T-helper 1 cell (primary cell): ENCODE data around the gene ROR2.
"Not testable (repeated sequence)": the region's sequence is repeated elsewhere in the genome, so short reads cannot be mapped to it uniquely, and the experiment has no call there.

ENCODE experiments used
- DNase-seq, 5 donors: peaks; one replicate each; pipeline ENCODE4 v3.0.0-alpha.2; 2012 to 2020

ROR2 gene

GRCh38 chr9:91663858-91664257 lies 286.2 kb downstream of the ROR2 start:
- DNase-seq, result no peak

GRCh38 chr9:91661451-91661850 lies 288.6 kb downstream of the ROR2 start:
- DNase-seq, result no peak

DNA sequence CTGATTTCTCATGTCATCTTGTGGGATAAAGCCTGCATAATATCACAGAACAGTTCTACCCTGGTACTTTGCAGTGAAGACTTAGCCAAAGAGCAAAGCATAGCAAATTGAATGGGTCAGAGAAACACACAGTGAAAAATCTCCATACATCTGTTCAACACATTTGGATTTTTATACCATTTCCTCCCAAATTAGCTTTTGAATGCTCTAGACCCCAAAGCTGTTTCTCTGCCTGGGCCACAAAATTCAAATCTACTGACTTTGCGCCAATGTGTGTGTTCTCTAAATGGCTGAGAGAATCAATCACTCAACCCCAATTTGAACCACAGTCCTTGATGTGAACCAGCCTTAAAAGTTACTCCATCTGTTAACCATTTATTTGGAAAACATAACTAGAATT lies 289.5 kb downstream of the ROR2 start:
- DNase-seq, result no peak

- DNase-seq, result no peak
Measured at GRCh38 chr9:91659529-91660495, 290.2 kb downstream of the ROR2 start.

DNA sequence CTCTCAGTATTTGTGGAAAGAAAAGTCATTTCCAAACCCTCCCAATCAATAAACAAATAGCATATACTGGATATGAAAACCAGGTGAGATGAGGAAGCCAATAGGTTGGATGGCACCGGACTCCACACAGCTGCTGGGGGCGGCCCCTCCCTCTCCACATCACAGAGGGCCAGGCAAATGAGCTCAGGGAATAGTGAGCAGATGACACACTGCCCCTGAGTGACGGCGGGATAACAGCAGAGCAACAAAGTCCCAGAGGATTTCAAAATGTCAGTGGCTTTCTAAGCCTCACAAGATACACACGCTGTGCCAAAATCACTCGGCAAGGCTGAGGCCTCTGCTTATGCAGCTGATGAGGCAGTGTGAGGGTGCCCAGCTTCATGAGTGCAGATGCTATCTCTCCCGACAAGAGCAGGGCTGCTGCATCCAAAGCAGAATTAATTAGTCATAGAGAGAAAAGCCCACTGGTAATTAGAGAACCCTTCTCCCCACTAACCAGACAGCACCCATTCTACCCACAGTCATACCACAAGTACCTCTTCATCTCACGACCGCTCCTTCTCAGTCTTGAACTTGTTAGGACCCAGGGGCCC lies 291.4 kb downstream of the ROR2 start:
- no peak for DNase-seq

GRCh38 chr9:91657501-91657900 lies 292.5 kb downstream of the ROR2 start:
- no peak for DNase-seq

DNA sequence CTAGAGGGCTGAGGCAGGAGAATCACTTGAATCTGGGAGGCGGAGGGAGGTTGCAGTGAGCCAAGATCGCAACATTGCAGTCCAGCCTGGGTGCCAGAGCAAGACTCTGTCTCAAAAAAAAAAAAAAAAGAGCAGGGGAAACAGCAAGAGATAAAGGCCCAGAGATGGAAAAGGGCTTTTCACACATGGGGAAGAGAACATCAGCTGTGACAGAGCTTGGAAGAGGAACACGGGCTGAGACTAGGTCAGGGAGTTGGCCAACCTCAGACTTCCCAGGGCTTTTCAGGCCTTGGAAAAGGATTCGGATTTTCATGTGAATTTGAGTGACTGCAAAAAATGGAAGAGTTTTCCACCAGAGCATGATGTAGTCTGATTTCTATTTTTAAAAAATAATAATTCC lies 294.4 kb downstream of the ROR2 start:
- no peak for DNase-seq

DNA sequence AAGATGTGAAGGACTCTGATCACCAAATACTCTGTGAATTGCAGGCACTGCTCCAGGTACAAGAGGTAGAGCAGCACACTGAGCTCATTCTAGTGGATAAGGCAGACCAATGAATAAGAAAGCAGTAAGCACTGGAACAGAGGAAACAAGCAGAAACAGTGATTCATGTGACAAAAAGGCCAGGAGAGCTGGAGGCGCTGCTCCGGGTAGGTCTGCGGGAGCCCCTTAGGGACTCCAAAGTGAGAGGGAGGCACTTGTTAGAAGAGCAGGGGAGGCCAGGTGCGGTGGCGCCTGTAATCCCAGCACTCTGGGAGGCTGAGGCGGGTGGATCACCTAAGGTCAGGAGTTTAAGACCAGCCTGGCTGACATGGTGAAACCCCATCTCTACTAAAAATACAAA lies 294.8 kb downstream of the ROR2 start:
- DNase-seq, result no peak

- DNase-seq, result no peak
Measured at GRCh38 chr9:91654527-91654926, 295.5 kb downstream of the ROR2 start.

DNA sequence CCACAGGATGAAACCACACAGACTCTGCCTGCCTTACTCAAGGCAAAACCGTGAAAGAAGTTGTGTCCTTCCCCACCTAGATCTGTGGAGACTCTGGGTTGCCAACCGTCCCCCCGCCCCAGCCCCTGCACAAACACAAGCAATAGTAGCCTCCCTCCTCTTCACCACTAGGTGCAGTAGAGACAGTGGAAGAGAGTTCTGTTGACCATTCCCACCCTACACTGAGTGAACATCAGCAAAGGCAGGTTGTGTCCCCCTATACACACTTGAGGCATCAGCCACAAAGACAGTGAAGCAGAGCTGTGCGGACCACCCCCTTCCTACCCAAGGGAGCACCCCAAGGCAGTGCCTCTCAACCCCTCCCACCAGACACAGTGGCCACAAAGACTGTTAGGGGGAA lies 302.7 kb downstream of the ROR2 start:
- DNase-seq, result no peak

- no peak for DNase-seq
Measured at GRCh38 chr9:91646702-91647101, 303.3 kb downstream of the ROR2 start.

GRCh38 chr9:91644433-91644832 lies 305.6 kb downstream of the ROR2 start:
- DNase-seq, result no peak

DNA sequence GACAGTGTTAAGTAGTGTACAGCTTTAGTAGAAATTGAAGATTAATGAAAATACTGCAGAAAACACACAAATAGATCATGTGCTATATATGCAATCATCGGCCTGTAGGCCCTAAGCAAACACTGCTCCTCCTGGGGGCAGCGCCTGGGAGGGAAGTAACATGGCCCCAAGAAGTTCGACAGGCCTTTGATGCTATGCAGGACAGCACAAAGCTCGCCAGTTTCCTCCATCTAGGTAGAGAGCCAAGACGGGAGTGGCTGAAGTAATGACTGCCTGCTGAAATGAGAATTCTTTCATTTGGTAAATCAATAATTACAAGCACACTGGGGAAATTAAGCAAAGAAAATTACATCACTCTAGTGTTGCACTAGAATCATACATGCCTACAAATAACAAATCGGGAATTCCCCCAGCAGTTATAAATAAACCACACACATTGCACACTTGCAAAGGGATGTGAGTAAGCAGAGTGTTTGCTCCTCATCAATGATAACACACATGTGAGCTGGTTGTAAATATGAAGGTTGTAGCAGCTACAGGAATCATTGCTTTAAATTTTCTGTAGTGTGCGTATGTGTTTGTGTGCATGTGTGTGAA lies 306.4 kb downstream of the ROR2 start:
- DNase-seq, result no peak

DNA sequence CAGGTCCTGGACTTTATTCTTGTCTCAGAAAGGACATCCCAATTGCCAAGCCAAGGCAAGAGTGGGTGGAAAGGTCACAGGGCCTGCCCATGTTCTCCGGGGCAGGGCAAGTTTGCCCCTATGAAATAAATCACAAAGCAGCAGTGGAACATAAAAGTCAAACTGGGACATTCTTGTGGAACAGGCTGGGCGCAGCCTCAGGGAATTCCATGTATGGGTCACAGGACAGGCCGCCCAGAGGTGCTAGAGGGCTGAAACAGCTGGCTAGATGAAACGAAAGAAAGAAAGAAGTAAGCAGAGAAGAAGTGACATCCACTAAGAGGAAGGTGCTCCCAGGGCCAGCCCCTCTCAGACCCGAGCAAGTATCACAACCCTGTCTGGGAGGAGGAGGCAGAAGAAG lies 307.3 kb downstream of the ROR2 start:
- no peak for DNase-seq

DNA sequence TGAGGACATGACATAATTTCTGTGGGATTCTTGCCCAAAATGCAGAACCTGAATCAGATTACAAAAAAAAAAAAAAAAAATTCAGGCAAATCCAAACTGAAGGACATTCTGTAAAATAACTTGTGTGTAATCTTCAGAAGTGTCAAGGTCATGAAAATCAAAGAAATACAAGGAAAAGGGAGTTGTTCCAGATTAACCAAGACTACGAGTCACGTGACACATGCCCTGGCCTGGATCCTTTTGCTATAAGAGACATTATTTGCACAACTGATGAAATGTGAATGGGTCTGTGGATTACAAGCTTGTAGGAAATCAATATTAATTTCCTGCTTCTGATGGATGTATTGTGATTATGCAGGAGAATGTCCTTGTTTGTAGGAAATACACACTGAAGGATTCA lies 309.6 kb downstream of the ROR2 start:
- DNase-seq, result no peak

DNA sequence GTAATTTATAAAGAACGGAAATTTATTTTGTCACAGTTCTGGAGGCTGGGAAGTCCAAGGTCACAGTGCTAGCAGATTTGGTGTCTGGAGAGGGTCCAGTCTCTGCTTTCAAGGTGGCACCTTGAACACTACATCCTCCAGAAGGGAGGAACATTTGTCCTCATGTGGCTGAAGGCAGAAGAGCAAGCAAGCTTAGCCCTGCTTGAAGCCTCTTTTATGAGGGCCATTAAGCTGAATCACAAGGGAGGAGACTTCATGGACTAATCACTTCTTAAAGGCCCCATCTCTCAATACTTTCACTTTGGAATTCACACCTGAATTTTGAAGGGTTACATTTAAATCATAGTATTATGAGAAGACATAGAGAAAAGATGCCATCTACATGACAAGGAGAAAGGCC lies 311.0 kb downstream of the ROR2 start:
- no peak for DNase-seq

DNA sequence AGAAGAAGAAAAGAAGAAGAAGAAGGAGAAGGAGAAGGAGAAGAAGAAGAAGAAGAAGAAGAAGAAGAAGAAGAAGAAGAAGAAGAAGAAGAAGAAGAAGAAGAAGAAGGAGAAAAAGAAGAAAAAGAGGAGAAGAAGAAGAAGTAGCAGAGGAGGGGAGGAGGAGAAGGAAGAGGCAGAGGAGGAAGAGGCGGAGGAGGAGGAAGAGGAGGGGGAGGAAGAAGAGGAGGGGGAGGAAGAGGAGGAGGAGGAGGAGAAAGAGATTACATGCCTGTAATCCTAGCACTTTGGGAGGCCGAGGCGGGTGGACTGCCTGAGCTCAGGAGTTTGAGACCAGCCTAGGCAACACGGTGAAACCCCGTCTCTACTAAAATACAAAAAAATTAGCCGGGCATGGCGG lies 315.2 kb downstream of the ROR2 start:
- not testable (repeated sequence) for DNase-seq

DNA sequence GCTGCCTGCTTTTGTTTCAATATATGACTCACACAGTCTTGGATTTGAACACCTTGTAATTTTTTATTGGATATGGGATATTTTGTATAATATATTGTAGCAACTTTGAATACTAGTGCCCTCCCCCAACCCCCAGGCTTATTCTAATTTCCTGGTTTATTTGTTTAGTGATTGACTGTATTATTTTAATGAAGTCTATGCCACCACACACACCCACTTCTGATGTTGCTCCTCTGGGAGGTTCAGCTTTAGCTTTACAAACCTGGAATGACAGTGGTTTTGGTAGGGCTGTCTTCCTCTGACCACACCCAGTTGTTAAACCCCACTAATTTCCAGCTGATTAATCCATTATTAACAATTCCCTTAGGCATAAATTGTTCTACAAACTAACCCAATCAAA lies 320.3 kb downstream of the ROR2 start:
- no peak for DNase-seq

DNA sequence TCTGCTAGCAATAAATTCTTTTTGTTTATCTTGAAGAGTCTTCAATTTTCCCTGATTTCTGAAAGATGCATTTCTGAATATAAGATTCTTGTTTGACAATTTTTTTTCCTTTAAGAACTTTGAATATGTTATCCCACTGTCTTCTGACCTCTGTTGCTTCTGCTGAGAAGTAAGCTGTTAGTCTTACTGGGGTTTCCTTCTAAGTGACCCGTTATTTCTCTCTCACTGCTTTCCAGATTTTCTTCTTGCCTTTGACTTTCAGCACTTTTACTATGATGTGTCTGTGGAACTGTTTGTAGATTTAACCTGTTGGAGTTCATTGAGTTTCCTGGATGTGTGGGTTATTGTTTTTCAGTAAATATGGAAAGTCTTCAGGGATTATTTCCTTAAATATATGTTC lies 321.1 kb downstream of the ROR2 start:
- DNase-seq, result no peak

DNA sequence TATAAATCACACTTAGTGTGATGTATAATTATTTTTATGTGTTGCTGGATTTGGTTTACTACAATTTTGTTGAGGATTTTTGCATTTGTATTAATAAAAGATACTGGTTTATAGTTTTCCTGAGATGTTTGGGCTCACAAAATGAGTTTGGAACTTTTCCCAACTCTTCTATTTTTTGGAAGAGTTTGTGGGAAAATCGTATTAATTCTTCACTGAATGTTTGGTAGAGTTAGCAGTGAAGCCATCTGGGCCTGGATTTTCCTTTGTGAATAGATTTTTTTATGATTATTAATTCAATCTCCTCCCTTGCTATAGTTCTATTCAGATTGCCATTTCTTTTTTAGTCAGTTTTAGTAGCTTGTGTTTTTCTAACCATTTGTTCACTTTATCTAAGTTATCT lies 324.7 kb downstream of the ROR2 start:
- DNase-seq, result no peak

GRCh38 chr9:91623004-91623403 lies 327.0 kb downstream of the ROR2 start:
- DNase-seq, result no peak

- DNase-seq, result not testable (repeated sequence)
Measured at GRCh38 chr9:91622121-91622520, 327.9 kb downstream of the ROR2 start.

DNA sequence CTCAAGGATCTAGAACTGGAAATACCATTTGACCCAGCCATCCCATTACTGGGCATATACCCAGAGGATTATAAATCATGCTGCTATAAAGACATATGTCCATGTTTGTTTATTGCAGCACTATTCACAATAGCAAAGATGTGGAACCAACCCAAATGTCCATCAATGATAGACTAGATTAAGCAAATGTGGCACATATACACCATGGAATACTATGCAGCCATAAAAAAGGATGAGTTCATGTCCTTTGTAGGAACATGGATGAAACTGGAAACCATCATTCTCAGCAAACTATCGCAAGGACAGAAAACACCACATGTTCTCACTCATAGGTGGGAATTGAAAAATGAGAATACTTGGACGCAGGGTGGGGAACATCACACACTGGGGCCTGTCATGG lies 336.0 kb downstream of the ROR2 start:
- not testable (repeated sequence) for DNase-seq

GRCh38 chr9:91611582-91611981 lies 338.4 kb downstream of the ROR2 start:
- DNase-seq, result no peak
